Measurements from ENCODE around the gene ZNF85. TPM values are rescaled to one million over a fixed set of nuclear protein-coding genes. Genes with fewer than 3 reads are reported as not detected.
A peak's percentile ranks its signal among the peaks of the same experiment; 100 is the strongest.
"Not testable (repeated sequence)": the region's sequence is repeated elsewhere in the genome, so short reads cannot be mapped to it uniquely, and the experiment has no call there.

ZNF85 gene
- 26.9 TPM for total RNA-seq

DNA sequence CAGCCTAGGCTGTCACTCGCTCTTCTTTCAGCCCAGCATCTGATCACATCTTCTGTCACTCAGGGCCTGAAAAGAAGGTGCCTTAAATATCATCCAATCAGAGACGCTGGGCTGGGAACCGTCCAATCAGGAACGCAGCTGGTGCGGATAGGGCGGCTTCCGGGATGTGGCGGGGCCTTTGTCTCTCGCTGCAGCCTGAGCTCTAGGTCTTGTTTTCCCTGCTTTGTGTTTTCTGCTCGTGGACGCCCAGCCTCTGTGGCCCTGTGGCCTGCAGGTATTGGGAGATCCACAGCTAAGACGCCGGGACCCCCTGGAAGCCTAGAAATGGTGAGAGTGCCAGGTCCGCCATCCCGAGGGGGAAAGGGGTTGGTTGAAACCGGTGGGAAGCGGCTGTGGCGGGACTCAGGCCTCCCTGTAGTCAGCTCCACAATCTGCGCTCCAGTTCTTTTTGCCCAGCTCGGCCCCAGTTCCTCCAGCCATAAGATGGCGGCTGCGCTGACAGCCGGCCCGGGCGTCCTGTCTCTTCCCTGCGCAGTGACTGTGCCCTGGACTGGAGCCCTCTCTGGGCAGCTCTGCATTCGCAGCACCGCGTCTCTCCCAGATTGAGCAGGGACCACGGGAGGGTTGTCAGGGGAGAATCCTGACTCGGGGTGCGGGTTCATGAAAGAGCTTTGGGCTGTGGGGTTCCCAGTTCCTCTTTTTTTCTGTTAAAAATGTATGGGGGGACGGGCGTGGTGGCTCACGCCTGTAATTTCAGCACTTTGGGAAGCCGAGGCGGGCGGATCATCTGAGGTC lies at the start of gene ZNF85:
TSS of gene ZNF85 (plus strand) at position 175 of the 795 bp plus-strand sequence. CDS start at position 325, 150 bp downstream.
- DNase-seq (ENCODE audit: low spot score in 2 of 2): peak; percentile 40 to 69
- peak; percentile 84 for FAIRE-seq

DNA sequence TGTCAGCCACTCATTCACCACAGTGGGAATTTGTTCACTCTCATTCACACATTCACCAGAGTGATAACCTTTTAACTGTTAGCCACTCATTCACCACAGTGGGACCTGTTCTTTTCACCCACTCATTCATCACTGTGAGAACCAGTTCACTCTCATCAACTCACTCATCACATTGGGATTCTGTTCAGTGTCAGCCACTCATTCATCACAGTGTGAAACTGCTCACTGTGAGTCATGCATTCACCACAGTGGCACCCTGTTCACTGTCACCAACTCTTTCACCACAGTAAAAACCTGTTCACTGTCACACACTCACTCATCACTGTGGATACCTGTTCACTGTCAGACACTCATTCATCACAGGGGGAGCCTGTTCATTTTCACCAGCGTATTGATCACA lies 43.5 kb upstream of the ZNF85 start:
- DNase-seq (ENCODE audit: low spot score in 2 of 2) (no peak), FAIRE-seq (no peak)

DNA sequence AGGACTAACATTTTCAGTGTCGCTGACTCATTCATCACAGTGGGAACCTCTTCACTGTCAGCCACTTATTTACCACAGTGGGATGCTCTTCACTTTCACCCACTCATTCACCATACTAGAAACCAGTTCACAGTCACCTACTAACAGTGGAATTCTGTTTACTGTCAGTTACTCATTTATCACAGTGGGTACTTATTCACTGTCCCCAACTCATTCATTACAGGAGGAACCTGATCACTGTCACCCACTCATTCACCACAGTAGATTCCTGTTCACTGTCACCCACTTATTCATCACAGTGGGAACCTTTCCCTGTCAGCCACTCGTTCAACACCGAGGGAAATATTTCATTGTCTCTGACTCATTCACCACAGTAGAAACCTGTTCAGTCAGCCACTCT lies 10.1 kb upstream of the ZNF85 start:
- FAIRE-seq: no peak
- DNase-seq (ENCODE audit: low spot score in 2 of 2): no peak

DNA sequence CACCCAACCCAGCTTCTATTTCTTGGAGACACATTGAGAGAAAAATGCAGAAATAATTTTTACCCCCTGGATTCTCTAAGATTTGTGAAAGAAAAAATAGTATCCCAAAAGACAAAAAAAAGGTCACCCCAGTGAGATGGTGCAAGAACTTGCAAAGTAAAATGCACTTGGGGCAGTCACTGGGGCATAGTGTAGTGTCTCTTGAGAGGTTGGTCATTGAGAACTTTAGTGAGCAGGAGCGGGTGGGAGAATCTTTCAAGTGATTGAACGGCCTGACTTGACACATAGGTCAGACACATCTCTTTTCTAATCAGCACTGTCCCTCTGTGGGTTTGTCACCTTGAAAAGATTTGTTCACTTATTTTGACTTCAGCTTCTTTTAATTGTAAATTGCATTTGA lies 2.4 kb downstream of the ZNF85 start:
- DNase-seq (ENCODE audit: low spot score in 2 of 2) (no peak), FAIRE-seq (no peak)

DNA sequence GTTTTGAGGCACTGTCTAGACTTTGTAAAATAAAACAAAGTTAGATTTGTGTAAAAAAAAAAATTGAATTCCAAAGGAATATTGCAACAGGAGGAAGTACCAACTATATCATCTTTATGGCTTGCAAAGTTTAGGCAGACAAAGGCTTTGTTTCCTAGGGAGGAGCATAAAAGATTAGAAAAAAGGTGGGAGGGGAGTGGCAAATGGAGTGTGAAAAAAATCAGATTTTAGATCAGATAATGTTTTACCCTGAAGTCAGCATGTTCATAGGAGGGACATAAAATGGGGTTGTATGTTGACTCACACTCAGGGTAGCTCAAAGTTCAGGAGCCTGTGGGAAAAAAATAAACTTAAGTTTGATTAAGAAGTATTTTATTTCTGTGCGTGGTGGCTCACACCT lies 3.7 kb downstream of the ZNF85 start:
- FAIRE-seq (no peak), DNase-seq (ENCODE audit: low spot score in 2 of 2) (no peak)

DNA sequence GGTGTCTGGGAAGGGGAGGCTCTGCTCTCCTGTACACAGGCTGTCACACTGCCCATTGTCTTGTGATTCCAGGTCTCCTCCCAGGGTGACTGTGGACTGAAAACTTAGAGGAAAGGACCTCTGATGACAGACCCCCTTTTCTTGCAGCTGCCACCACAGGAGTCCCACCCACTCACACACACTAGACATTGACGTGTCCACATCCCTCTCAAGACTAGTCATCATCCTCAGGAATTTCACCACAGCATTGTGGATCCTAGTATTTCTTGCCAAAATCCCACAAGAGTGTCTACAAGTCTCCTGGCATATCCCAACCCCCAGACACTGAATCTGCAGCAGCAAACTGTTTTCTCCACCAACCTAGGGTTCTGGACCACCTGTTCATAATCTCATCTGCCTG lies 5.3 kb downstream of the ZNF85 start:
- FAIRE-seq (no peak), DNase-seq (ENCODE audit: low spot score in 2 of 2) (no peak)

DNA sequence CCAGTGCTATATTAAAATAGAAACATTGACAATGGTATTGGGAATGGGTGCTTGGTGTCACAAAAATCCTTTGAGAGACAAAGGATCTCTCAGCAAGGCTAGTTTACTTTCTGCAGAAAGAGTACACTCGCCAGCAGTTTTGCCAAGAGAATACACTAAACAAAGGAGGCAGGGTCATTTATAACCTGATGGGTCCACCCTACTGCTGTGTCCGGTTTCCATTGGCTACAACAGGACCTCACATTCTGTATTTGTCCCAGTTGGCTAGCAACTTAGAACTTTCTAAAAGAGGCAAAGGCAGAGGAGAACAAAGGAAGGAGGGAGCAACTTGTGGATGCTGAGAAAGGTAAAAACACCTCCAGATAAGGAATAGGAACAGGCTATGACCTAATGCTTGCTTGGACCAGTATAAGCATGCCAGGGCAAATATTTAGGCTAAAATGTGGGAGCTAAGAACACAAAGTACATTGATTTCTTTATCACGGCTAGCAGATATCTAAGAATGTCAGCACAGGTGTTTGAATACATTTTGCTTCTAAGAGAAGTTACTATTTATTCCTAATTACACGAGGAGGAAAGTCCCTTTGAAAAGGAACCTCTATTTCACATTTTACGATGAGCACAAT lies 13.4 kb downstream of the ZNF85 start:
- not testable (repeated sequence) for FAIRE-seq; DNase-seq (ENCODE audit: low spot score in 2 of 2)

DNA sequence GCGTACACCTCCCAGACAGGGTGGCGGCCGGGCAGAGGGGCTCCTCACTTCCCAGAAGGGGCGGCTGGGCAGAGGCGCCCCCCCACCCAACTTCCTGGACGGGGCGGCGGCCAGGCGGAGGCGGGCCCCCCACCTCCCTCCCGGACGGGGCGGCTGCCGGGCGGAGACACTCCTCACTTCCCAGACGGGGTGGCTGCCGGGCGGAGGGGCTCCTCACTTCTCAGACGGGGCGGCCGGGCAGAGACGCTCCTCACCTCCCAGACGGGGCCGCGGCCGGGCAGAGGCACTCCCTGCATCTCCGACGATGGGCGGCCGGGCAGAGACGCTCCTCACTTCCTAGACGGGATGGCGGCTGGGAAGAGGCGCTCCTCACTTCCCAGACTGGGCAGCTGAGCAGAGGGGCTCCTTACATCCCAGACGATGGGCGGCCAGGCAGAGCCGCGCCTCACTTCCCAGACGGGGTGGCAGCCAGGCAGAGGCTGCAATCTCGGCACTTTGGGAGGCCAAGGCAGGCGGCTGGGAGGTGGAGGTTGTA lies 29.6 kb downstream of the ZNF85 start:
- not testable (repeated sequence) for FAIRE-seq

DNA sequence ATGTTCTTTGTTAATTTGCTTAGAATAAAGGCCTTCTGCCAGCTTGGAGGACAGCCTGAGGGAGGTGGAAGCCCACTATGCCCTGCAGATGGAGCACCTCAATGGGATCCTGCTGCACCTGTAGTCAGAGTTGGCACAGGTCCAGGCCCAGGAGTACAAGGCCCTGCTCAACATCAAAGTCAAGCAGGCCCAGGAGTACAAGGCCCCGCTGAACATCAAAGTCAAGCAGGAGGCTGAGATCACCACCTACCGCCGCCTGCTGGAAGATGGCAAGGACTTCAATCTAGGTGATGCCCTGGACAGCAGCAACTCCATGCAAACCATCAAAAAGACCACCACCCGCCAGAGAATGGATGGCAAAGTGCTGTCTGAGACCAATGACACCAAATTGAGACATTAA lies 41.7 kb downstream of the ZNF85 start:
- DNase-seq (ENCODE audit: low spot score in 2 of 2): no peak
- no peak for FAIRE-seq

More for the DNA sequence above, 29.6 kb downstream of the ZNF85 start:
- DNase-seq (ENCODE audit: low spot score in 2 of 2): not testable (repeated sequence)

DNA sequence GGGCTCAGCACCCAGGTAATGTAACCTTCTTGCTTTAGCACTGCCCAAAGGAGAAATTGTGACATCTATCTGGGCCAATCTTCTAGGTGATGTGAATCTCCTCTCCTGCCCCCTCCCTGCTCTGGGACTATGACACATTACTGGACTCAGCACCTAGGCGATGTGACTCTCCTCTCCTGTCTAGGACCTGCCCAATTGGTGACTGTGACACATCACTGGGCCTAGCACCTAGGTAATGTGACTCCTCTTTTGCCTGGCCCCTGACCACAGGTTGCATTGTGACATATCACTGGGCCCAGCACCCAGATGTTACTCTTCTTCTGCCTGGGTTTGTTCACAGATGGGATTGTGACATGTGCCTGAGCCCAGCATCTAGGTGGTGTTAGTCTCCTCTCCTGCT lies 45.0 kb downstream of the ZNF85 start:
- no peak for DNase-seq (ENCODE audit: low spot score in 2 of 2)
- no peak for FAIRE-seq

DNA sequence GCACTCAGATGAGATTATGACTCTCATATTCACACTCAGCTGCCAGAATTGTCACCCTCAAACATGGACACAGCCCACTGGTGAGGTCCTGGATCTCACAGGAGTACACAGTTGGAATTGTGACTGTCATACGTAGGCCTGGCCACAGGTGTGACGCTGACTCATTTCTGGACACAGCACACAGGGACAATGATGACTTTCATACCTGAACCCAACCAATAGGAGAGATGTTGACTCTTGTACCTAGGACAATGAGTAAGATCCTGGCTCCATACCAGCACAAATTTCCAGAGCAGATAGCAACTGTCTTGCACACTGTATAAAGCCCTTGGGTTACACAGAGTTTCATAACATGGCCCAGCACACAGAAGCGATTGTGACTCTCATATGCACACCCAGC lies 46.4 kb downstream of the ZNF85 start:
- no peak for DNase-seq (ENCODE audit: low spot score in 2 of 2)
- FAIRE-seq: no peak

DNA sequence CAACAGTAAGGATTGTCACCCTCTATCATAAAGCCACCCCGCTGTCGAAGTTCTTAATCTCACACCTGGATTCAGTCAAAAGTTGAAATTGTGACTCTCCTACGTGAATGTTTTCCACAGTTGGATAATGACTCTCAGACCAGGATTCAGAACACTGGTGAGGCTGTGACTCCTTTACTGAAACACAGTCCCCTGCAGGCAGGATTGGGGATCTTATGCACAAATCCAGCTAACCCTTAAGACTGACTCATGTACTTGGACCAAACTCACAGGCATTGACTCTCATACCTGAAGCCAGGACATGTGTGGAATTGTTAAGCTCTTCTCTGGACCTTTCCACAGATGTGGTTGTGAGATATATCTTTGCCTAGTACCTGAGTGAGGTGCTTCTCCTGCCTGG lies 46.8 kb downstream of the ZNF85 start:
- no peak for DNase-seq (ENCODE audit: low spot score in 2 of 2)
- FAIRE-seq: no peak

DNA sequence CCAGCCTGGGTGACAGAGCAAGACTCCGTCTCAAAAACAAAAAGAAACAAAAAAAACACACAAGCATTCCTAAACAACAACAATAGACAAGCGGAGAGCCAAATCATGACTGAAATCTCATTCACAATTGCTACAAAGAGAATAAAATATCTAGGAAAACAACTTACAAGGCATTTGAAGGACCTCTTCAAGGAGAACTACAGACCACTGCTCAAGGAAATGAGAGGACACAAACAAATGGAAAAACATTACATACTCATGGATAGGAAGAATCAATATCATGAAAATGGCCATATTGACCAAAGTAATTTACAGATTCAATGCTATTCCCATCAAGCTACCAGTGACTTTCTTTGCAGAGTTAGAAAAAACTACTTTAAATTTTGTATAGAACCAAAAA lies 69.7 kb downstream of the ZNF85 start:
- FAIRE-seq; DNase-seq (ENCODE audit: low spot score in 2 of 2): not testable (repeated sequence)

DNA sequence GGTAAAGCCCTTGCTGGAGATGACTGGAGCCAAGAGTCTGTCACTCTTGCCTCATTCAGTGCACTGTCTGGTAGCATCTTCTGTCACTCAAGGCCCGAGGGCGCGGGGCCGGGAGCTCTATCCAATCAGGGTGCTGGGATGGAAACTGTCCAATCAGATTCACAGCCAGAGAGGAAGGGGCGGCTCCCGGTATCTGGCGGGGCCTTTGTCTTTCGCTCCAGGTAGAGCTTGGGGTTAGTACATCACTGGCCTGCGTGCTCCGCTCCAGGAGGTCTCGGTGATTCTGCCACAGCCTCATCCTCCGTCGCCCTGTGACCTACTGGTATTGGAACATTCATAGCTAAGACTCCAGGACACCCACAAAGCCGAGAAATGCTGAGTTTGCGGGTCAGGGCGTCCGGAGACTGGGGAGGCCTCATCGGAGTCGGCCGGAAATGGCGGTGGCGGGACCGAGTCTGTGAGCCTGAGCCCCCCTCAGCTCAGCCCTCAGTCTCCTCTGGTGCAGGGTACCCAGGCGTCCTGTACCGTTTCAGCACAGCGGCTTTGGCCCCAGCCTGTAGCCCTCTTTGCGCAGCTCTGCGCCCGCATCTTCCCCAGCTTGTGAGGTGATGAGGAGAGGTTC lies 76.8 kb downstream of the ZNF85 start:
- DNase-seq (ENCODE audit: low spot score in 2 of 2): peak; percentile 66 to 89

More for the DNA sequence above, 76.8 kb downstream of the ZNF85 start:
- FAIRE-seq: peak; percentile 40

Other genes starting within 250 kb of the ZNF85 start
- 16.3 TPM for gene ZNF66, start 146.9 kb upstream of the ZNF85 start, total RNA-seq
- gene ZNF430, start 97.4 kb downstream of the ZNF85 start, total RNA-seq: 28.9 TPM
- 56.3 TPM for gene ZNF714, start 159.0 kb downstream of the ZNF85 start, total RNA-seq
- 25.7 TPM for gene ZNF431, start 218.8 kb downstream of the ZNF85 start, total RNA-seq